Parathyroid adenoma (tissue), 2 donors: ENCODE data around the gene UBE2R2.
"Not testable (repeated sequence)": the region's sequence is repeated elsewhere in the genome, so short reads cannot be mapped to it uniquely, and the experiment has no call there.

Source experiments
- H2AFZ ChIP-seq: fragments of 300-600 bp; sonication (generic); one replicate; pipeline ENCODE4 v1.7.0; 2017; ENCODE audit warnings: antibody characterized with exemption, mild to moderate bottlenecking
- H3K27ac ChIP-seq: fragments of 300-600 bp; sonication (generic); one replicate; pipeline ENCODE4 v1.7.0; 2017
- H3K27me3 ChIP-seq: fragments of 300-600 bp; sonication (generic); one replicate; pipeline ENCODE4 v1.7.0; 2017; ENCODE audit warnings: low read length; ENCODE audit not compliant: control insufficient read depth, insufficient read depth
- H3K36me3 ChIP-seq: fragments of 300-600 bp; sonication (generic); one replicate; pipeline ENCODE4 v1.7.0; 2017; ENCODE audit warnings: low read length; ENCODE audit not compliant: control insufficient read depth, insufficient read depth
- H3K4me1 ChIP-seq: fragments of 300-600 bp; sonication (generic); one replicate; pipeline ENCODE4 v1.7.0; 2017; ENCODE audit warnings: control low read depth
- H3K4me2 ChIP-seq: fragments of 300-600 bp; sonication (generic); one replicate; pipeline ENCODE4 v1.7.0; 2017; ENCODE audit warnings: low read length
- H3K4me3 ChIP-seq: fragments of 300-600 bp; sonication (generic); one replicate; pipeline ENCODE4 v1.7.0; 2017; ENCODE audit warnings: low read depth, low read length
- H3K79me2 ChIP-seq: fragments of 300-600 bp; sonication (generic); one replicate; pipeline ENCODE4 v1.7.0; 2017; ENCODE audit warnings: control low read depth
- H3K9ac ChIP-seq: fragments of 300-600 bp; sonication (generic); one replicate; pipeline ENCODE4 v1.7.0; 2017; ENCODE audit warnings: mild to moderate bottlenecking
- H3K9me3 ChIP-seq: fragments of 300-600 bp; sonication (generic); one replicate; pipeline ENCODE4 v1.7.0; 2017; ENCODE audit warnings: low read length; ENCODE audit not compliant: control insufficient read depth
- TF ChIP-seq, protein P1 (sequence below): fragments of 300-600 bp; sonication (generic); IDR thresholded peaks from one replicate; pipeline ENCODE4 v1.7.0; 2017; ENCODE audit warnings: antibody characterized with exemption, mild to moderate bottlenecking
- donor health status: primary hyperparathyroidism.

Gene UBE2R2

GRCh38 chr9:33816327-33817252 is at the start of gene UBE2R2:
Gene UBE2R2, plus strand, starts transcription at chr9:33817160. Its CDS starts 598 bp downstream, at chr9:33817758.
- Histone ChIP-seq H3K27me3 (no peaks in the 10 kb centered on the region), H3K4me1 (peaks cover 2% of the 10 kb centered on the region), H3K36me3 (no peaks in the 10 kb centered on the region), H3K9ac (peak within 1 kb of the TSS; percentile 89), H3K27ac (peak within 1 kb of the TSS; percentile 83), H3K4me2 (peak within 1 kb of the TSS; percentile 94), H3K4me3 (peak within 1 kb of the TSS; percentile 82), H2AFZ (peak within 1 kb of the TSS; percentile 81), H3K9me3 (no peaks in the 10 kb centered on the region), H3K79me2 (peaks cover 8% of the 10 kb centered on the region)
- TF ChIP-seq, protein P1, sequence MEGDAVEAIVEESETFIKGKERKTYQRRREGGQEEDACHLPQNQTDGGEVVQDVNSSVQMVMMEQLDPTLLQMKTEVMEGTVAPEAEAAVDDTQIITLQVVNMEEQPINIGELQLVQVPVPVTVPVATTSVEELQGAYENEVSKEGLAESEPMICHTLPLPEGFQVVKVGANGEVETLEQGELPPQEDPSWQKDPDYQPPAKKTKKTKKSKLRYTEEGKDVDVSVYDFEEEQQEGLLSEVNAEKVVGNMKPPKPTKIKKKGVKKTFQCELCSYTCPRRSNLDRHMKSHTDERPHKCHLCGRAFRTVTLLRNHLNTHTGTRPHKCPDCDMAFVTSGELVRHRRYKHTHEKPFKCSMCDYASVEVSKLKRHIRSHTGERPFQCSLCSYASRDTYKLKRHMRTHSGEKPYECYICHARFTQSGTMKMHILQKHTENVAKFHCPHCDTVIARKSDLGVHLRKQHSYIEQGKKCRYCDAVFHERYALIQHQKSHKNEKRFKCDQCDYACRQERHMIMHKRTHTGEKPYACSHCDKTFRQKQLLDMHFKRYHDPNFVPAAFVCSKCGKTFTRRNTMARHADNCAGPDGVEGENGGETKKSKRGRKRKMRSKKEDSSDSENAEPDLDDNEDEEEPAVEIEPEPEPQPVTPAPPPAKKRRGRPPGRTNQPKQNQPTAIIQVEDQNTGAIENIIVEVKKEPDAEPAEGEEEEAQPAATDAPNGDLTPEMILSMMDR = no peak

- not testable (repeated sequence) for H3K4me3 ChIP-seq, H3K27me3 ChIP-seq, H3K4me2 ChIP-seq, H3K36me3 ChIP-seq, H3K27ac ChIP-seq, H3K4me1 ChIP-seq, H3K9ac ChIP-seq, H3K79me2 ChIP-seq, H2AFZ ChIP-seq, H3K9me3 ChIP-seq
Observed at GRCh38 chr9:33770156-33770880, 46.6 kb upstream of the UBE2R2 start.

DNA sequence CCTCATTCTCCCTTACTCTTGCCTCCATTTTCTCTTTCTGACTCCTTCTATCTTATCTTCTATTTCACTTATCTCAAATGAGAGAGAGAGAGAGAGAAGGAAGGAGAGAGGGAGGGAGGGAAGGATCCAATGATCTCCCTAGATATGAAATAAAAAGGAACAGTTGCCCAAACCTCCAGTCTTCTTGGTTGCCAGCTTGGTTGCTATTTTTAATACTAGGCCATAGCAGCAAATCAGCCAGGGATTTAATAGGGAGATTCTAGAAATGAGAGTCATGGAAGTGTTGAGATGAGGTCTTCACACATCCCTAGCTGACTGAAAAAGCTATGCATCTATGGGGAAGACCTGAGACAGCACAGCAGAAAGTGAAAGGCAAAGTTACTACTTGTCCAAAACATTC is 43.8 kb upstream of the UBE2R2 start:
- not testable (repeated sequence) for H2AFZ ChIP-seq, H3K4me3 ChIP-seq, H3K36me3 ChIP-seq, H3K4me2 ChIP-seq, H3K4me1 ChIP-seq, H3K27me3 ChIP-seq, H3K9me3 ChIP-seq, H3K27ac ChIP-seq, H3K79me2 ChIP-seq, H3K9ac ChIP-seq

DNA sequence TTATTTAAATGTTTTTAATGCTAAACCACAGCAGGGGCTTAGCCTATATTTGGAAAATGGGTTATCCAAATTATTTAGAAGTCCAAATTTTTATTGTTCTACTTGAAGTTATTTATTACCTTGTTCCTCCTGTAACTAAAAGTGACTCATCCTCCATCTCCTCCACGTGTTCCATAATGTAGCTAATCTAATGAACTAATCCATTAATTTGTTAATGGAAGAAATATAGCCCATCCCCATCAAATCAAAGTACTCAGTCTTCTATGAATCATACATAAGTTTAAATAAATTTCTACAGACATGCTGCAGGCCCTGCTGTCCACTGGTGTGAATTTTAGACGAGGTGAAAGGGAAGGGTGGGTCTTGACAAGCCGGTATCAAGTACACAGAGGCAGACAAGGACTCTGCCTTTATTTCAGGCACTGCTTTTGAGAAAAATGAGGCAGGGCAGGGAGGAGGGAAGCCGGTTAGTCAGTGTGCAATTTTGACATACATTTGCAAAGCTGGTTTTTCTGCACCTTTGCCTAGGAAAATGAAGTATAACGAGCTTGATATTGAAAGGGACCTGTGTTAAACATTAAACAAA is 42.8 kb upstream of the UBE2R2 start:
- H3K27me3 ChIP-seq, H3K27ac ChIP-seq, H3K9me3 ChIP-seq, H3K36me3 ChIP-seq, H3K4me3 ChIP-seq, H2AFZ ChIP-seq, H3K4me1 ChIP-seq, H3K79me2 ChIP-seq, H3K4me2 ChIP-seq, H3K9ac ChIP-seq: not testable (repeated sequence)

GRCh38 chr9:33776578-33776977 is 40.4 kb upstream of the UBE2R2 start:
- H3K27me3 ChIP-seq = no peaks in the 10 kb centered on the region
- no peak overlapping the region for H3K4me3 ChIP-seq

More at GRCh38 chr9:33776578-33776977, 40.4 kb upstream of the UBE2R2 start:
- Histone ChIP-seq H3K79me2 (no peaks in the 10 kb centered on the region), H3K36me3 (no peaks in the 10 kb centered on the region), H2AFZ (no peak overlapping the region), H3K27ac (no peak overlapping the region), H3K9ac (no peak overlapping the region), H3K9me3 (no peaks in the 10 kb centered on the region), H3K4me1 (no peaks in the 10 kb centered on the region), H3K4me2 (no peak overlapping the region)
- TF ChIP-seq, protein P1 = no peak
